Measurements from ENCODE around the gene CGRRF1.

- TF ChIP-seq CTCF (IDR thresholded peaks at IDR 0.05; ENCODE audit: low read length) (no peak), EZH2 (IDR thresholded peaks at IDR 0.05; ENCODE audit: borderline replicate concordance, low read length) (no peak)
Observed at GRCh38 chr14:54547583-54547982, 37.9 kb downstream of the CGRRF1 start.

Data from OCI-LY1 (cell line).